Stimulated activated CD8-positive, alpha-beta memory T cell treated with anti-CD3 and anti-CD28 coated beads, Interleukin-7, amount 100 ng/mL, for 48 hours (primary cell): ENCODE data around the gene PAX5.

Experiments
- DNase-seq, 2 donors: peaks; one replicate each; pipeline ENCODE4 v3.0.0-alpha.2; 2020; ENCODE audit warnings: low read depth in 1 of 2; ENCODE audit errors: extremely low read depth in 1 of 2

Gene PAX5

DNA sequence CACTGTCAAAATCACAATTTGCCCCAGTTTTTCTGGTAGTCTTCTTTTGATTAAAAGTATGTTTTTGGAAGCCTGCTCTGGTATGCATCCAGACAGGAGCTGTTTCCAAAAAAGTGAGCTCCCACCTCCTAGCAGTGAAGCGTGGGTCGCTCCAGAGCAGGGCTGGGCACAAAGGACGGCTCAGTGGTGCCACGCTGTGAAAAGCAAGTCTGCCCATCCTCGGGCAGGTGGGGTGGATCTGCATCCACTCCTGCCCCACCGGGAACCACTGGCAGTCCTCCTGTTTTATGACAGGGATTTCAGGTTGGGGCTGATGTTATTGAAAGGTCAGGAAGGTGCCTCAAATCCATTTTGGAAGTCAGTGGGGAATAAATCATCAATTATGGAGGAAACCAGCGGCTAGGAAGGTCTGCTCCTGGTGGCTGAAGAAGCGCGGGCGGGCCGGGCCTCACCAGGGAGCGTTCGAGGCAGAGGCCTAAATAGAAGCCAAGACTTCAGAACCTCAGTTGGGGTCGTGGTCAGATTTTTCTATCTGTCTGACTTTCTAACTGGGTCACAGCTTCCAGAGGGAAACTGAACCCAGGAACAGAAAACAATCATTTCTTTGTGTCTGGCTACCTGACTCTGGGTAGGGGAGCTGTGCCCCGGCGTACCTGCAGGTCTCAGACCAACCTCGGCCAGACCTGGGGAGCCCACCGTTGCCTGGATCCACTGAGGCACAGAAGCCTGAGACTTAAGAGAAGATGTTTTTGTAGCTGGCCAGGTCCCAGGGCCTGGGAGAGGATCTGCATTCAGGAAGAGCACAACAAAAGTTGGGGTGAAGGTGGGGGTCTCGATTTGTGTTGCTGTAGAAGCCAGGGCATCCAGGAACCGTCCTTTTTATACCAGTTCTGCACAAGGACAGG, 168.1 kb downstream of the PAX5 start:
- DNase-seq = no peak

DNA sequence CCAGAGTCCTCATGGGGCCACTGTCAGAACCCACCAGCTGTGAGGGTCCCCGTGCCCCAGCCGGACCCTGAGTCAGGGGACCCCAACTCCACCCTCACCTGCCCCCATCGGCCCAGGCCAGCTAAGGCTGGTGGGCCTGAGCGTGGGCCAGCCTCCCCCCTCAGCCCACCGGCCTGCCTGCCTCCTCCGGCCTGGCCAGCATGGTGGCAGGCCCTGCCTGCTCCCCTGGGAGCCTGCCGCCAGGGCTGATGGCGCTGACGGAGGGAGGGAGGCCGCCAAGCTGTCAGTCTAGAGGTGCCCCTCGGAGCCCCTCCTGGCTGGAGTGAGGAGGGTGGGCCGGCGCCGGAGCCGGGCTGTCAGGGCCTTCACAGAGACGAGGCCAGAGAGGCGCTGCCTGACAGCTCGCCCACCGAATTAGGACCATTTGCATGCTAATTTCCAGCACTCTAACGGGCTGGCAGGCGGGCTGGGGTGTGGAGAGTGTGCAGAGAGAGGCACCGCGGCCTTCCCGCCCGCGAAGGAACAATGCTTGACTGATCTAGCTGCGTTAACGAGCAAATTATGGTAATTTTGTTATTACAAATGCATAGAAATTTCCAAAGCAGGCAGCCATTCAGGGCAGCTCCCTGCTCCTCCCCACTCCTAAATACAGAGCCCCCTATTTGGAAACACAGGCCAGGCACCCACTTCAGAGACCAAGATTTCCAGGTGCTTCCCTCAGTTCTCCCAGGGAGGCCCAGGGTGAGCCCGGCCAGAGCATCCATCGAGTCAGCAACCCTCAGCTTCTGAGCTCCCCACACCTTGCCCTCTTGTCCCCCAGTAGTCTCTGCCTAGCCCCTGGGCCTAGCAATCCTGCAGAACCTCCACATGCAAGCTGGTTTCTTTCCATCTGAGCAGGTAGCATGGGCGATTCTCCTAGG, 169.3 kb downstream of the PAX5 start:
- no peak for DNase-seq

DNA sequence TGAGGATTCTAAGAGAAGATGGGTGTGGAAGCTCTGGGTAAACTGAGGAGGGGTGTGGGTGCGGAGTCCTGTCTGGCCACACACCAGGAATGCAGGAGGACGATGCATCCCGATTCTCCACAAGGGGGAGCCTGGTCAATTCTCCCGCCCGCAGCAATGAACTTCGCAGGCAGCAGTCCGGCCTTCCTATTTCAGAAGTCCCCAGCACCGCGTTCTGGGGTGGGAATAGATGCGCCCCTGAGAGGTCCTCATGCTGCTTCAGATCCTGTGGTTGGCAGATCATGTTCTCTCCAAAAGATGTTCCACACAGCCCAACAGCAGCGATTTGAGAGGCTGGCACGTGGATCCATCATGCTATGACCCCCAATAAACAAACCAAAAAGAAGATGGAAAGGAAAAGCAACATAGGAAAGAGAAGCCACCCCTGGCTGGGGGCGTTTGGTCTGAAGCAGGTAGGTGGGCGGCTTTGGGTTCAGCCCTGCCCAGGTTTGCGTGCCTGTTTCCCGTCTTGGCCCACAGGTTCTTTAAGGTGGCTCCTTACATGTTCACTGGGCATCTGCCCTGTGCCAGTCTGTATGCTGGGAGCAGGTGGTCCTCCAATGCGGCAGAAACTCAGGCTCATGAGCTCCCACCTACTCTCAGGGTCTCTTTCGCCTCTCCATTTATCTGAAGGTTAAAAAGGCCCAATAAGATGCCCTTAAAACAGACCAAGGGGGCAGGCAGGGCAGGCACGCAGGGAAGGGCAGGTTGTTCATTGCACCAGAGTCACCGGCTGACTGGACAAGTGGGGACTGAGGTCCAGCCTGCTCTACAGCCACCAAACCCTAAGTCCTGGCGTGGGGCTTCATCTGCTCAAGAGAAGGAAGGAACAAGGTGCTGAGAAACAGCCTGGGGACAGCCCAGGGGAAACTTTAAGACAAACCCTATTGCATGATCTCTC, 171.6 kb downstream of the PAX5 start:
- DNase-seq = no peak

DNA sequence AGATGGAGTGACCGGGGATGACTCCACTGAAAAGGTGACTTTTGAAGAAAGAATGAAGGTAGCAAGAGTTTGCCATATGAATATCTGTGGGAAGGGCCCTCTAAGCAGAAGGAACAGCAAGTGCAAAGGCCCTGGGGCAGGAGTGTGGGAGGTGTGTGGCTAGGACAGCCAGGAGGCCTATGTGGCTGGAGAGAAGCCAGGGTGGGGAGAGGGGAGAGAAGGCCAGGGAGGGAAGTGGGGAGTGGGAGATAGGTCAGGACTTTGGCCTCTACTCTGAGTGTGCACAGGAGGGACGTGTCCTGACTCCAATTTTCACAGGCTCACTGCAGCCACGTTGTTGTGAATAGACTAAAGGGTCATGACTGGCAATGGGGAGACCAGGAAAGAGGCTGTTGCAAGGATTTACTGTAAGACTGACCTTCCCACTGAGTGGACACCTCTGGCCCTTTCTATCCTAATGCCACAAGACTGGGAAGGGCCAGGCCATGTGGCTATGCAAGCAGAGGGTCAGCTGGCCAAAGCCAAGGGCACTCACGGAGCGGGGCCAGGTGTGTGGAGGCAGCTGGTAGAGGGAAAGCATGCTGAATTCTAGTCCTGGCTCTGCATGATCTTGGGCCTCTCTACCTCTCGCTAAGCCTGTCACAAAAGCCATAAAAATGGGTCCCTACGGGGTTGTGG, 172.4 kb downstream of the PAX5 start:
- no peak for DNase-seq

DNA sequence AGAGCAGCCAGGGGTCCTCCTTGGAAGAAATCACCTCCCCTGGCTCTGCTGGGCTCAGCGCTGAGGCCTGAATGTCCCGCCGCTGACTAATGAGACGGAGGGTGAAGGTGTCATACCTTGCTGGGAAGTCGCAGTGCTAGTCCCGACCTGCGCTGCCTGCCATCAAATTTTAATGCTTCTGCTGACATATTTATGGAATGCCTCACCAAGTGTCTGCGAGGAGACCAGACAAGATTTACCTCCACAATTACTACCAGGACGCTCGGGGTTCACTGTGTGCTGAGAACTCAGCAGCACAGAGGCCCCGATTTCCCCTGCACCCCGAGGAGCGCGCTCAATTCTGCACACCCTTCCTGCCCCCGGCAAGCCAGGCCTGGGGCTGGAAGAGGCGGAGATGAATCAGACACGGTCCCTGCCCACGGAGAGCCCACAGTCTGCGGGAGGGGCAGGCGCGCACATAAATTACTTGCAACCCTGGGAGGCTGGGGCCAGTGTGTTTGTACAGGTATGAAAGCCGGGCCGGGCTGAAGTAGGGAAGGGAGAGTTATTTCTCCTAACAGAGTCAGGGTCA, 175.2 kb downstream of the PAX5 start:
- DNase-seq = no peak

DNA sequence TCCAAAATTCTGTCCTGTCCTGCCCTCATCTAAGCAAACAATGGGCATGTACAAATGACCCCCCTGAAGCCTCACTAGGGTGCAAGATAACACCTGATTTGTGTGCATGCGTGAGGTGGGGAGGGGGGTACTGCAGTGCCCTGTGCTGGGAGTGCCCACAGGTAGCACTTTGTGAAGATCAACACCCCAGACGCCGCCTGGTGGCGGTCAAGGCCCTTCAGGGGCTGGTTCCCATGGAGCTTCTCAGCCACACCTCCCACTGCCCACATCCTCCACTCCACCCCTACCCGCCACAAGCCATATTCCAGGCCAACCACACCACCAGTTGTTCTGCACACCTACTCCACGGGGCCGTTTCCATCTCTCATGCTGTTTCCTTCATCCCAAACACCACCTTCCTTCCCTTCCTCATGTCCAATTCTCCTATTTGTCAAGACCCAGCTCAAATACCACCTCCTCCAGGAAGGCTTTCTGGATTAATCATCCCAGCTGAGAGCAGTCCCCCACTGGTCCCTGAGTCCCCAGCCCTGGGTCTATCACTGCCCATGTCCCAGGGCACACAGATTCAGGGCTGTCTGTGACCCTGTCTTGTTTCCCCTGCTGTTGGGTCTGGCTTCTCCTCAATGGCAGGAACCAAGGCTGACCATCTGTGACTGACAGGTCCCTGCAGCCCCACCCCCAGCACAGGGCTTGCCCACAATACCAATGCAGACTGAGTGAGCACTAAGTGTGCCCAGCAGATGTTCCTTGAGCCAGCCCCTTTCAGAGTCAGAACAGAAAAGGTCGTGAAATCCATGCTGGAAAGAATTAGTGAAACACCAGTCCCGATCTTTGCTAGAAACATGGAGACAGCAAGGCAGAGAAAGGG, 178.4 kb downstream of the PAX5 start:
- peak; percentile 22 to 28 for DNase-seq

DNA sequence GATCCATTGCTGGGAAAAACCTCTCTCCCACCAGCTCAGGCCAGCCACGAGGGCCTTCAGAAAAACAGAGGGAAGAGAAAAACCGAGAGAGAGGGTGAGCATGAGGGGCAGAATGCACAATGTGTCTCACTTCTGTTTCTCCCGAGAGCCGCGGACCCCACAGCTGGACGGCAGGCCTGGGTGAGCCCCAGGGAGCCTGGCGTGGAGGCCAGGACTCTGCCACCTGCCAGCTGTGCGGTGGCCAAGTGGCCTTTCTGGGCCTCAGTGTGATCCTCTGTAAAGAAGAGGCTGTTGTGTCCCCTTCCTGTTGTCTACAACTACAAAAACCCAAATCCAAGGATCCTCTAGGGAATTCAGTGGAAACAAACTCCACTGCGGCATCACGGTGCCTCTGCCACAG, 179.3 kb downstream of the PAX5 start:
- no peak for DNase-seq

DNA sequence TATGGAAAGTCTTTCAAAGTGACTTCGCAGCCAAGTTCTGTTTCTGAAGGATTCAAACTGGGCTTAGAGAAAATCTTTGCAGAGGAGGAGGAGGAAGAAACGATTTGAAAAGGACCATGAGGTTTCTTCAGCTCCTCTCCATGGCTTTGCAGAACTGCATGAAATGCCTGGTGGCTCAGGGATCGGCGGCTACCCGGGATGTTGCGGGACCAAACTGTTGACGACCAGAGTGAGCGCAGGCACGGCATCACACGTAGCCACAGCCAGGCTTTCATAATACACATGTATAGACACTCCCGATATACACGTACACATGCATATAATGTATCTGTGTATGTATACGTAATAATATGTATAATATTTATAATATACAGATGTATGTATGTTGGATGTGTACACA, 180.0 kb downstream of the PAX5 start:
- no peak for DNase-seq

DNA sequence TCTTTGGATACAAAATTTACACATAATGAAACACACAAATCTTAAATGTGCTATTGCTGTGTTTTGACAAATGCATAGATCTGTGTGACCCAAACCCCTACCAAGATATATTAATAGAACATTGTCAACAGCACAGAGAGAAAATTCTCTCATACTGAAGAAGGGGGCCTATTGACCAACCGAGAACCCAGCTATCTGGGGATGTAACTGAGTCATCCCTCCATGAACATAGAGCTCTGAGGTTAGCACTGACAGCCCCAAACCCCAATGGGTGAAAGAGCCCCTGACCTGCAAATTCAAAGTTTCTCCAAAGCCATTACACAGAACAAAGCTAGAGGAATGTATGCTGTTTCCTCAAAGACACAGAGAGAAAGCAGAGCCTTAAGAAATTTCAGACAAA, 180.8 kb downstream of the PAX5 start:
- no peak for DNase-seq

DNA sequence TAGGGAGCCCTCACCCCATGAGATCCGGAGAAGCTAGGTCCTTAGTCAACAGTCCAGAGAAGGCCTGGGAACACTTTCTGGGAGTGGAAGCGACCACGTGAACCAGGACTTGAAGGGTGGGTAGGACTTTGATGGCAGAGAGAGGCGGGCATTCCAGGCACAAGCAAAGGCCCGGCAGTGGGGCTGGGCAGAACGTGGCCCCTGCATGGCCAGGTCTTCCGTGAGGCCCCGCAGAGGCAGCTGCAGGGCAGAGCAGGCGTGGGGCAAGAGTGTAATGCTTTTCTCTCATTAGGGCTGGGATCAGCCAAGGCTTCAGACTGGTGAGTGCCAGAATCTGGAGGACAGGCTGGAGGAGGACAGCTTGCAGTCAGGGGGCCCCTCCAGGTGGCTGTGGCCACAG, 184.1 kb downstream of the PAX5 start:
- no peak for DNase-seq

DNA sequence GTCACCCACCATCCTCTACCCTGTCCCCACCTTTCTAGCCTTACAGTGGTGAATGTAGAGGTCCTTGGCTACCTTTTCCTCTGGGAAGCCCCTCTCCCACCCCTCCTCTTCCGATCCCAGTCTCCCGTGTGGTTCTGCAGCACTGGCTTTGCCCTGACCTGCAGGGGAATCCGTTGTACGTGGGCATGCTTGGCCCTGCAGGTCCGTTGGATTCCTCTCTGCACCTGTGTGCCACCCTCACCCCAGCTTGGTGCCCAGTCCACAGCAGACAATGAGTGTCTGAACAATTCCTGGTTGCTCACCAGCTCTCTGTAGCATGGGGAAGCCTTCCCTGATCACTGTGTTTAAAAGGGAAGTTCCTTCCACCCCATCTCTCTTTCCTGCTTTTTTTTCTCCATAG, 185.1 kb downstream of the PAX5 start:
- DNase-seq = no peak

DNA sequence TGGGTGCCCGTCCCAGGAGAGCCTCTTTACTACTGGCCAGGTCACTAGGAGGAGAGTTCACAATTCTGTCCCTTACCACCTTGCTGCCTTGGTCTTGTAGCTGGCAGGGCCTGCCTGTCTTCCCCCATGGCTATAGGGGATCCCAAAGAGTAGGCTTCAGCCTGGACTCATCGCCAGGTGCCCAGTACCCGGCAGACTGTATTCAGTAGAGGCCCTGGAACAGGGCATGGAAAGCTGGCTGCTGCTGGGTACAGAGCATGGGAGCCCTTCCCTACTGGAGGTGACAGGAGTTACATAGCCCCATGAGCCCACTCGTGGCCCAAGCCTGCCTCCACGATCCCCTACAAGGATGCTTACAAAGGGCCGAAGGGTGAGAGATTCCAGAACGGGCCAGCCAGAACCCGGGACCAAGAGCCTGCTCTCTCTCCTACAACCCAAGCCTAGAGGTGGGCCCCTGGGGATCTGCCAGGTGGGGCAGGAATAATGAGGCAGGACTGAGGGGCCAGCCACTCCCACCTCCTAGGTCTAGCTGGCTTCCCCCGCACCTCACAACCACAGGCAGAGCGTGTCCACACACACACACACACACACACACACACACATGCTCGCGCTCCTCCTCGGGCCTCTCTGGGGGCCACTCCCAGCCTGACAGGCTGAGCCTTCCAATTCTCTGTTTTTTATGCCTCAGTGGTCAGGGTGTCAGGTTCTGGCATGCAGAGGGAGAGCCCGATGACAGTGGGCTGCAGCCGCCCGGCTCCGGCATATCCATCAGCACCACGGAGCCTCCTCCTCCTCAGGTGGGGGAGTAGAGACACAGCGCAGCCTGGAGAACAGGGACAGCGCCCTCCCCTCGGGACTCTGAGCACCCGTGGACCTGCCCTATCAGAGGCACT, 186.0 kb downstream of the PAX5 start:
- no peak for DNase-seq

DNA sequence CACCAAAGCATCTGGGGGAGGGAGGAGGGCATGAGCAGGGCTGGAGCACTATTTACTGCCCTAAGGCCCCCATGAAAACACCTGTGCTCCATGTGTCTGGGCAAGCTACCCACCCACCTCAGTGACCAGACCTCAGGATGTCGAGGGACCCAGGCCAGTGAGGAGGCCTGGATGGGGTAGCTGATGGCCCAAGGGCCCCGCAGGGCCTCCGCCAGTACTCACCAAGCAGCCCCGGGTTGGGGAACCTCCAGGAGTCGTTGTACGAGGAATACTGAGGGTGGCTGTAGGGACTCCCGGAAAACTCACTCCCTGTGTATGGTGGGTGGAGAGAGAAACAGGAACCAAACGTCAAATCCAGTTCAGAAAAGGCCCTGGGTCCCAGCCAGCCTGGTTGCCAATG, 187.4 kb downstream of the PAX5 start:
- DNase-seq = no peak

DNA sequence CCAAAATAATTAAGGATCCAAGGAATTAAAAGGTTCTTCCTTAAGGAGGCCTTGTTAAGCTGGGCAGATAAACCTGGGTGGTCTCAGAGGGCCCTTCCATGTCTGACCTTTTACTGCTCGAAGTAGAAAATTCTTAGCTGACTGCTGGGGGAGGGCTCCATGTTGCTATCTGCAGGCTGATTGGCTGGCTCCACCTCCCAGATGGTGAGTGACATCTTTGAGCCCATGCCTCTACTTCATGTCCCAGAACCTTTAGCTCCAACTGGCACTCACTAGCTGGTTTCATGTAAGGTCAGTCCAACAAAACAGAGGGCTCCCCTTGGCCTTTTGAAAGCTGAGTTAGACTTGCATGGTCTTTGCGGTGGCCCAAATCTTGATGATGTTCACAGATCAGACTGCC, 188.2 kb downstream of the PAX5 start:
- DNase-seq = no peak

DNA sequence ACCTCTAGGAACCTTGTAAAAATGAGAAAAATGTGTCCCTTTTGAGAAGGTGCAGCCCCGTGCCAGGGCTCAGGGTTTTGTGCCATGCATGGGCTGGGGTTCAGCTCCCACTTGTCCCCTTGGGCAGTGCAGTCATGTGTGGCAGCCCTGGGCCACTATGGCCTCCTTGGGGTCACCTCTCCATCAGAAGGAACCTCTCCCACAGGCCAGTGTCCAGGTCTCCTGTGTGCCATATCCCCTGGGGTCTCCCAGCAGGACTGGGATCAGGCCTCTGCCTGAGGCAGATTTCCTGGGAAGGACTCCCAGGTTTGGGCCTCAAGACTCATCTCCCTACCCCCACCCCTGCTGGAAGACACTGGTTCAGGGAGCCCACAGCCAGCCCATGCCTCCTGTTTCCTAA, 189.1 kb downstream of the PAX5 start:
- DNase-seq = no peak

DNA sequence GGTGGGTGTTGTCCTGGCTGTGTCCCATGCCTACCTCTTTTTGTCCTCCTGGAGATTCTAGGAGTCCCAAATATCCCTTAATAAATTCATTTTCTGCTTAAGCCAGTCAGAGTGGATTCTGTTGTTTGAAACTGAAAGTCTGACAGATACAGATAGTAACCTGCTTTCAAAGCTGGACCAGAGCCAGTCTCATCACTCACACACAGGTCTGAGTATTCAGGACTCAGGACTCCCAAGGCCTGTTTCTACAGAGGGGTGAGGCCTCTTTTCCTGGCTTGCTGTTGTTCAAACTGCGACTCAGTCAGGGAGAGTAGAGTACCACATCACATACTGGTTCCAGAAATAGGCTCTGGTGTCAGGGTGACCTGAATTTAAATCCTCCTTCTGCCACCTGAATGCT, 190.1 kb downstream of the PAX5 start:
- no peak for DNase-seq

DNA sequence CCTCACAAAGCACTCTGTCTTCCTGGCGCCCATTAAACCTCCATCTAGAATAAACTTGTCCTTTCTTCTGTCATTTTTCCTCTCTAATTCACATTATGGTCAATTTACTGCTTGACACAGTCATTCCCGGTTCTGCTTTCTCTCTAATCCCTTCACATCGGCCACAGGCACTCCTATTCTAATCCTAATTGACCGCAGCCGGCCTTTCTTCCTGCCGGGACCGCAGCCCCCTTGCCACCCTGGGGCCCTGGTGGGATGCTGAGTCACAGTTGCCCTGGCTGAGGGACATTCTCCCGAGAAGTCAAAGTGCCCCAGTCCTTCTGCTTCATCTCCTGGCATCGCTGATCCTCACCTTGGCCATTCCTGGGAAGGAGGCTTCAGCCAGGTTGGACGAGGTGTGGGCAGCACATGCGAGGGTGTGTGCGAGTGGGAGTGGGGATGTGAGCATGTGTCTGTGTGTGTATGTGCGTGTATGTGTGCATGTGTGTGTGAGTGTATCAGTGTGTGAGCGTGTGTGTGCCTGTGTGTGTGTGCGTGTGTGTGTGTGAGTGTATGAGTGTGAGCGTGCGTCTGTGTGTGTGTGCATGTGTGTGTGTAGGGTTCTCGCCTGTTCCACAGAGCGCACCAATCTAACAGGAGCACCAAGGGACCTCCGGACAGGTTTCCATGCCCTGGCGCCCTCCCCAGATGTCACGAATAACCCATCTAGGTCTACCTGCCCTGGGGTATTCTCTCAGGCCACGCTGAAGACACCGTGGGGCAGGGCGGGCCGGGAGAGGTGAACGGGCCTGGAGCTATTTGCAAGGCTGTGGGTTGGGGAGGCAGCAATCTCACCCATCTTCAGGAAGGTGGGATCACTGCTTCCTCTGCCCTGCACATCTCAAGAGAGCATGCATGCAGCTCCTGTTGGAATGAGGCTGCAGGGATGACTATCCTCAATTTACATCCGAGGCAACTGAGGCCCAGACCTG, 191.2 kb downstream of the PAX5 start:
- DNase-seq = no peak
